NCI-H226 (cell line): Measurements from ENCODE around the gene TMEM132E.

Experiments used
- DNase-seq: peaks from one replicate; pipeline ENCODE4 v3.0.0-alpha.2; 2015

TMEM132E gene

DNA sequence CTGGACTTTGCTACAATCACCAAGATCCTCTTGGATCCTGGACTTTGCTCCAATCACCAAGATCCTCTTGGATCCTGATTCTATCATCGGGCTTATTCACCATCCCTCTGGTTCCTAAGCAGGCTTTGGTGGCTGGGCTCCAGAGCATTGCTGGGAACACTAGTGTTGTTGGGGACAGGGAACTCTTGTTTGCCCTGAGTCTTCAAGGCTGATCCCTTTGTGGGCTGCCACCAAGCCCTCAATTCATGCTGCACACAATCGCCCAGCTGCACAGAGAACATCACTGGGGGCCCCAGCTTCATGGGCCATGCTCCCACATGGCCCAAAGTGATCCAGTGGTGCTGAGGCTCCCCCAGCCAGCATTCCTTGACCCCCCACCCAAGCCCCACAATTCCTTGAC, 88.3 kb downstream of the TMEM132E start:
- no peak for DNase-seq

DNA sequence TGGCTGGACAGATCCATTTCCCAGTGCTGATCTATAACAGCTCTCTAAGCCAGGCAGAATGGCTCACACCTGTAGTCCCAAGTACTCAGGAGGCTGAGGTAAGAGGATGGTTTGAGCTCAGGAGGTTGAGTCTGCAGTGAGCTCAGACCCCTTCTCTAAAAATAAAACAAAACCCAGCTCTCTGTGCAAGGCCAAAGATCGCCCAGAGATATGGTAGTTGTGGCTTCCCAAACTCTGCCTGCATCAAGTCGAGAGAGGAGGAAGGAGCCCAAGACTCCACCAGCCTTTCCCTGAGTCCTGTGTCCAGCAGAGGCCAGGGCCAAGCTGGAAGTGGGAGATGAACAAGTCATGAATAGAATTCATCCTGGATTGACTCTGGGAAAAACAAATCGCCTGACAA, 88.8 kb downstream of the TMEM132E start:
- DNase-seq = no peak

DNA sequence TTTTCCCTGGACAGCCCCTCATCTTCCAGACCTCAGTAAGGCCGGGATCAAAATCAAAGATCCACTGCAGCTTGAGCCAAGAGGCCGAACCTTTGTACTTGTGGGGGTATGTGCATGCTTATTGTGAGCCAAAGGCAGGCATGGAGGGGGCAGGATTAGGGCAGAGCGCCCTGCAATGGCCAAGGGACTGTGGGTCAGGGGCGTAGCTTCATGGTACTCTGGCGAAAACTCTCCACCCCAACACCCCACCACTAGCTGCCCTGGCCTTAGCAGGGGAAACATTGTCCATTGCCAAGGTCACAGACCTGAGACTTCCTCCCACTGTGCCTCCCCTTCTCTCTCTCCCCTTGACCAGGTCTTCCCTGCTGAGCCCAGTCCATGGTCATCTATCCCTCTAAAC, 90.1 kb downstream of the TMEM132E start:
- no peak for DNase-seq

DNA sequence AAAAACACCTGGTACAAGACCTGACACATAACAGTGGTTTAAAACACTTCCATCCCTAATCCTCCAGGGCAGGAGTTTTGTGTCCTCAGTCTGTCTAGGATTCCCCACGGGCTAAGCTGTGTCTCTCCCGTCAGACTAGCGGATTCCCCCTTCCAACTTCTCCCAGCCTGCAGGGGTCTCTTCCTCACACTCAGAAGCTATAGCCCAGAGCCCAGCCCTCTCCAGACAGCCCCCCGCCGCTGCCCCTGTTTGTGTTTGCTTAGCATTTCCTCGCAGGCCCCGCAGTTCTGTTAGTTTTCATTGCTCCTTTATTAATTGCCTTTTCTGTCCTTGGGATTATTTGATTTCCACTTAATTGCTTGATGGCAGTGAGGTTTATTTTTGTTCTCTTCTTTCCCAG, 91.2 kb downstream of the TMEM132E start:
- DNase-seq = no peak

DNA sequence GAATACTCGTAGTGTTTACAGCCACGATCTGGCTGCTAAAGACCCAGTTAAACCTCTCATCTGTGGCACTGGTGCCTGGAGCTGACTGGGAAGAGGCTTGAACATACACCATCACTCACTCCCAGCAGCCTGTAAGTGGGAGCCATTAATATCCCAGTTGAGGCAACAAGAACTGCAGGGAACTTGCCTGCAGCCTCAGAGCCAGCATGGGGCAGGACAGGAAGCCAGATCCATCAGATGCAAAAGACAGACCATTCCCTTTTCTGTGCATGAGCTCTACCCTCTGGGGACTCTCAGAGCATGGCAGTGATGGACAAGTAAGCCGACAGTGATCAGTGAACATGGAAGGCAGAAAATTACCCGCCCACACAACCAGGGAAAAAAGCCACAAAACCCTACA, 91.8 kb downstream of the TMEM132E start:
- no peak for DNase-seq

DNA sequence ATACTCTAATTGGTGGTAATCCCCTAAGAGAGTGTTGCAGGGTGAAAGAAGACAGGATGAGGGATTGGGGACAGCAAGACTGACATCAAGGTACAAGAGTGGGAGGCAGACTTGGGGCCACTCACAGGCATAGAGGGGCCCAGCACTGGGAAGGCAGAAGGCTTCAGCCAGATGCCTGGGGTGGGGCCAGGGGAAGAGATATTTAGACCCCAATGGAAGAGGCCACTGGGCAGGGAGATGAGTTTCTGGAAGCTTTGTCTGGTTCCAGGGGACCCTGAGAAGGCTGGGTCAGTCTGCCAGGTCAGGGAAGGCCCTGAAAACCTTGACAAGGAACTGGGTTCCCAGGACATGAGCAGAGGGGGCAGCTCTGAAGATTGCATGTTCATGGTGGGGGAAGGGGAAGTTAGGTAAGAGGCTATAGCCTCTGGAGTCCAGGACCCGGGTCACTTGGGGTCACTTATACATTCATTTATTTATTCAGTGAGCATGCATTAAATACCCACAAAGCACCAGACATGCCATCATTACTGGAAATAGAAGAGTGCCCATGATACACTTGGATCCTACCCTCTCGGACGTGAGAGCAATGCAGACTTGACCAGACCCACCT, 92.9 kb downstream of the TMEM132E start:
- no peak for DNase-seq

DNA sequence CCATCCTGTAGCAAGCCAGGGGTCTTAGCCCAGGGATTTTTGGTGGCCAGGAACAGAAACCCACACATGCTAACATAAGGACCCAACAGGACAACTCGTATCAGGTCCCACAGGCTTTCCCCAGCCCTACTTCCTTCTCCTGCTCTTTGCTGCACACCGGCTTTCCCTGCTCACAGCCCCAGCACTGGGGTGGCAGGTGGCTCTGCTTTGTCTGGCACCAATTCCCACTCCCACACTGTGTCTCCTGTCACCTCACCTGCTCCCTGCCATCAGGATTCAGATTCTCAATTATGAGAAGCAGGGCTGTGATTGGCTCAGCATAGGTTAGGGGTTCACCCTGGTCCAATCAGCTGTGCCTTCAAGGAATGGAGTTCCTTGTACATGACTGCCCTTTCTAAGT, 94.1 kb downstream of the TMEM132E start:
- DNase-seq = no peak

DNA sequence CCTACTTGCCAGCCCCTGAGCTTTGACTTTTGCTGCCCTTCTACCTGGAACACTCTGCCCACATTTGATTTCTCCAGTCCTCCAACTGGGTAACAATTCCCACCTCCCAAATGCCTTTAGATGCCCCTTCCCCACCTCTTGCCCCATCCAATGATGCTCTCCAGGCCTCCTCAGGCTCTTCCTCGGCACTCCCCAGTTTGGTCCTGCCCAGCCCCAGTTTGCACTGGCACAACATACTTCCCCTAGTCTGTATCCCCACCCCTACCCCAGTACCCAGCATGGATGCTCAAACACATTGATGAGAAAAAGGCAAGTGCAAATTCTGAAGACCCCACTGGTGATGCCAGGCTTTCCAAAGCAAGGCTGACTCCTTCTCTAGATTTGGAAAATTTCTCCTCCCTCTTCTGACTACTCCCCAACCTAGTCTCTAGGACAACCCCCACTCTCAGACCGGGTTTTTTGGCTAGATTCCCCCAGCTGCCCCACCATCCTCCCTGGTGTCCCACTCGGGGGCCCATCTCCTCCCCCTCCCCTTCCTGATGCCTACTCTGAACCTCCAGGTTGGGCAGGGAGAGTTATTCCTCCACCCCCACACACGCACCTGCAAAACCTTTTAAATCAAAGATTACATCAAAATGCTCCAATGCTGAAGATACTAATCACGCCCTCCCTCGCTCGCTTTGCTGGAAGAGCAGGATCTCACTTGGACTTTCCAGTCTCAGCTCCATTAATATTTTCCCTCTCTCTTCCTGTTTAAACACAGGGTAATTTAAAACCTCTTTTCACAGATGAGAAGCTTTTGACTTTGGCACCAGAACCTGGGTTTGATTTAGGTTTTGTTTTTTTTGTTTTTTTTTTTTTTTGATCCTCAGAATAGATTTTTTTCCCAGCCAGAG, 94.9 kb downstream of the TMEM132E start:
- no peak for DNase-seq

DNA sequence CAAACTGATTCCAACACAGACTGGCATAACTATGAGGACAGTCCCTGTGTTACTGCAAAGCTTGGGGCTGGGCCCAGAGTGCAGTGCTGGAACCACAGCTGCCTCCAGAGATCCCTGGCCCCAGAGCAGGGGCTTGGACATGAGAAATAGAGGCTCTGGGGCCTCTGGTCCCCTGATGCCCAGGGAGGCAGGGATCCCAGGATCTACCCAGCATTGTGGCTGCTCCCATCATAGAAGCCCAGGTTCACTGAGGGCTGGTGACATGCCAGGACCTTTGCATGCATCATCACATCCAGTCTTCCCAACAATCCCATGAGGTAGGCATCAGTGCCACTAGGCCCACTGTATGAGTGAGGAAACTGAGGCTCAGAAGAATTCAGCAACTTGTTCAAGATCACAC, 95.8 kb downstream of the TMEM132E start:
- DNase-seq = no peak

DNA sequence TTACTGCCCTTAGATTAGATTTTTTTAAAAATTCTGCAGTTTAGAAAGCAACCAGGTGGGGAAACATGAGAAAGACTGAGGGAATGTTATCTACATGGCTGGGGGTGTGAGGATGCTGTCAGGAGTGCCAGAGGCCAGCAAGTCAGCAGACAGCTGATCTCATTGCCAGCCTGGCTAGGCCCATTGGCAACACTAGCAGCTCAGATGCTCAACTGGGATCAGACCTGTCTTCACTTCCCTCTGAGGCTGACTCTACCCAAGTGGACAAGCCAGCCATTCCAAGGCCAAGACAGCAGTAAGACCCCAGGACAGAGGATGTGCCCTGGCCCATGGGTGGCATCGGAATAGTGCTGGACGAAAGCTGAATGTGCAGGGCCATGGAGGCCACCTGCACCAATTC, 96.2 kb downstream of the TMEM132E start:
- no peak for DNase-seq

DNA sequence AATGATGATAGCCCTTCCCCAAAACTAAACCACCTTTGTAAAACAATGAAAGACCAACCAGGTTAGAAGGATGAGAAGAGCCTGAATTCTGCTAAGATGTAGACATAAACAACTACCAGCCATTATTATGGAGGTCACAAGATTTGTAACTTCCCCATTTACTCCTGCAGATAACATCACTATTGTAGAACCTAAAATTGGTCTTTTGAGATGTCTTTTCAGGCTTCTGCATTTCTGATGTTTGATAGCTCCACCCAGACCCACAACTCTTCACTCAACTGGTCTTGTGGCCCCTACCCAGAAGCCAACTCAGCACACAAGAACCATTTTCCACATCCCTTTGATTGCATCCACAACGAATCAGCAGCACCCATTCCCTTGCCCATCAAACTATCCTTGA, 100.8 kb downstream of the TMEM132E start:
- no peak for DNase-seq

DNA sequence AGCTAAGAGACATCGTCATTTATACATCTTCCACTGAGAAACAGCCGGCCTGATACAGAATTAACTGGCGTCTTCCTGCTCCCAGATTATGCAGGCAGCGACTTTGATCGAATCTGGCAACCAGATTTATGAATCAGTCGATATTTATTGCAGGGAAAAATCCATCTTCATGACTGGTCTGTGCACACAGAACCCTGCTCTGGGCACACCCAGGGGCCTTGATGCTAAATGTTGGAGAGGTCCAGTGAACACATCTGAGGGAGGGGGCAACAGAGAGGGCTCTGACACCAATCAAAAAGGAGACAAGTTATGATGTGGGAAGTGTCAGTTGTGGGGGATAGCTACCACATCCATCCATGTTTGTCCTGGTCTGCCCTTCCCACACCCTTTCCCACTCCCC, 102.9 kb downstream of the TMEM132E start:
- DNase-seq = no peak

DNA sequence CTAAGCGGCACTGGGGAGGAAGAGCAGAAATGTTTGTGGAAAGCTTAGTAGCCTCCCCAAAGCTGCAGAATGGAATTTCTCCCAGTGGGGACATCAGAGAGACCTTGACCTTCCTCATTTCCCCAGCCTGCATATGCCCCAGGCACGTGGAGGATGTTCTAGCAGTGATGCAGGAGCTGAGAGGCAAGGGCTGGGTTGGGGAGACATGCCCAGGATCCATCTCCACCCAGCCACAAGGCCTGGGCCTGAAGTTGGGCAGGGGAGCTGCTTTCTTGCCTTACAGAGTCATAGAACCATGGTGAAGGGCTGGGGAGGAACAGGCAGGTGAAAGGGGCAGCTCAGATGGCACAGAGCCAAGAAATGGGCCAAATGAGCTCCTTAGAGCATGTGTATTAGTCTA, 104.0 kb downstream of the TMEM132E start:
- no peak for DNase-seq
